Gastroesophageal sphincter (tissue), 3 donors: ENCODE data around the gene CAP1.

Experiments
- CTCF ChIP-seq, 4 experiments: fragments of 200-600 bp in 2 of 4; fragments of 450-650 bp in 2 of 4; sonication (generic) in 1 of 4; IDR thresholded peaks; one replicate each; pipeline ENCODE4 v1.5.1; 2017 to 2019; ENCODE audit warnings: antibody characterized with exemption in 4 of 4, mild to moderate bottlenecking in 2 of 4, moderate library complexity in 2 of 4
- POLR2A ChIP-seq, 2 donors: fragments of 450-650 bp; IDR thresholded peaks; one replicate each; pipeline ENCODE4 v1.6.1; 2017; ENCODE audit warnings: antibody characterized with exemption in 2 of 2, mild to moderate bottlenecking in 2 of 2, moderate library complexity in 1 of 2
- POLR2AphosphoS5 ChIP-seq: sonication (generic); formaldehyde crosslinking; IDR thresholded peaks from one replicate; pipeline ENCODE4 v1.6.1; 2017; ENCODE audit warnings: antibody characterized with exemption

- TF ChIP-seq CTCF (IDR thresholded peaks at IDR 0.05), result no peak
- no peak for TF ChIP-seq POLR2AphosphoS5
- TF ChIP-seq POLR2A (IDR thresholded peaks at IDR 0.05), result no peak
Observed at GRCh38 chr1:40027647-40028046, 12.9 kb upstream of the CAP1 start.
